GM23338 (cell line): ENCODE data around the gene ANOS1. TPM values are rescaled to one million over a fixed set of nuclear protein-coding genes. Genes with fewer than 3 reads are reported as not detected.

ENCODE experiments used
- ATAC-seq: fragments of 200-7000 bp; cut with Tn5 transposase; 3 replicates; pipeline ENCODE4 v1.9.1; 2020
- DNase-seq: peaks from one replicate; pipeline ENCODE4 v3.0.0-alpha.2; 2015; ENCODE audit warnings: low spot score
- H2AFZ ChIP-seq: fragments of 200-600 bp; sonication (generic); 2 replicates; pipeline ENCODE4 v1.8.0; 2016; ENCODE audit warnings: antibody characterized with exemption, mild to moderate bottlenecking, moderate library complexity
- H3F3A ChIP-seq: fragments of 200-600 bp; sonication (generic); replicated peaks from 2 replicates; pipeline ENCODE4 v1.8.0; 2017; ENCODE audit warnings: antibody characterized with exemption, mixed run types, low read depth
- H3K27ac ChIP-seq: fragments of 200-600 bp; sonication (generic); 2 replicates; pipeline ENCODE4 v1.6.1; 2016; ENCODE audit warnings: low read depth
- H3K27me3 ChIP-seq: fragments of 200-600 bp; sonication (generic); 2 replicates; pipeline ENCODE4 v1.8.0; 2016; ENCODE audit warnings: mild to moderate bottlenecking, mixed run types, moderate library complexity; ENCODE audit not compliant: insufficient read depth
- H3K36me3 ChIP-seq: fragments of 200-600 bp; sonication (generic); 2 replicates; pipeline ENCODE4 v1.8.0; 2016; ENCODE audit warnings: mild to moderate bottlenecking; ENCODE audit not compliant: insufficient read depth
- H3K4me1 ChIP-seq: fragments of 200-600 bp; sonication (generic); 2 replicates; pipeline ENCODE4 v1.8.0; 2016; ENCODE audit warnings: mild to moderate bottlenecking, moderate library complexity; ENCODE audit not compliant: insufficient read depth
- H3K4me2 ChIP-seq: fragments of 200-600 bp; sonication (generic); 2 replicates; pipeline ENCODE4 v1.7.1; 2017; ENCODE audit warnings: mixed run types
- H3K4me3 ChIP-seq: fragments of 200-600 bp; sonication (generic); 2 replicates; pipeline ENCODE4 v1.6.1; 2016; ENCODE audit warnings: mixed run types
- H3K79me2 ChIP-seq: fragments of 200-600 bp; sonication (generic); replicated peaks from 2 replicates; pipeline ENCODE4 v1.8.0; 2017; ENCODE audit warnings: mild to moderate bottlenecking; ENCODE audit not compliant: insufficient read depth
- H3K9me2 ChIP-seq: fragments of 200-600 bp; sonication (generic); 2 replicates; pipeline ENCODE4 v1.8.0; 2017; ENCODE audit not compliant: insufficient read depth
- H4K20me1 ChIP-seq: fragments of 200-600 bp; sonication (generic); replicated peaks from 2 replicates; pipeline ENCODE4 v1.8.0; 2017; ENCODE audit warnings: mild to moderate bottlenecking; ENCODE audit not compliant: insufficient read depth
- H3K27ac Mint-ChIP-seq: 2 replicates; pipeline ENCODE4 v1.8.0; 2020; ENCODE audit warnings: inconsistent platforms, mild to moderate bottlenecking, moderate library complexity, mixed read lengths
- H3K27me3 Mint-ChIP-seq: 3 replicates; pipeline ENCODE4 v1.8.0; 2022; ENCODE audit warnings: low read depth, mild to moderate bottlenecking, moderate library complexity, mixed read lengths, inconsistent platforms; ENCODE audit not compliant: insufficient read depth, poor library complexity
- H3K36me3 Mint-ChIP-seq: 3 replicates; pipeline ENCODE4 v1.8.0; 2021; ENCODE audit warnings: low read depth, mild to moderate bottlenecking, inconsistent platforms, moderate library complexity, mixed read lengths
- H3K4me1 Mint-ChIP-seq: 3 replicates; pipeline ENCODE4 v1.8.0; 2020; ENCODE audit warnings: mild to moderate bottlenecking, inconsistent platforms, mixed read lengths
- H3K4me3 Mint-ChIP-seq: 3 replicates; pipeline ENCODE4 v1.8.0; 2021; ENCODE audit warnings: moderate library complexity, mild to moderate bottlenecking, inconsistent platforms, mixed read lengths
- H3K9me3 Mint-ChIP-seq: 3 replicates; pipeline ENCODE4 v1.8.0; 2020; ENCODE audit warnings: moderate library complexity, mild to moderate bottlenecking, inconsistent platforms, mixed read lengths
- CREB1 ChIP-seq: fragments of 250-450 bp; sonication (Bioruptor Pico); IDR thresholded peaks from 2 replicates; pipeline ENCODE4 v1.5.0; 2020; ENCODE audit warnings: low read depth, mild to moderate bottlenecking, moderate library complexity
- CTCF ChIP-seq, 2 experiments: fragments of 200-600 bp in 1 of 2; sonication (generic) in 1 of 2; conservative IDR thresholded peaks; 2 replicates each; pipeline versions ENCODE4 v1.5.1 to v1.6.1; 2016 to 2017; ENCODE audit warnings: antibody characterized with exemption in 2 of 2, low read depth in 2 of 2, mild to moderate bottlenecking in 2 of 2, moderate library complexity in 1 of 2
- EZH2 ChIP-seq: fragments of 200-600 bp; sonication (generic); IDR thresholded peaks from one replicate; pipeline ENCODE4 v1.8.0; 2017; ENCODE audit warnings: antibody characterized with exemption, mild to moderate bottlenecking, low read depth; ENCODE audit not compliant: unreplicated experiment
- EZH2phosphoT487 ChIP-seq: fragments of 200-600 bp; sonication (generic); IDR thresholded peaks from one replicate; pipeline ENCODE4 v1.8.1; 2018; ENCODE audit warnings: antibody characterized with exemption; ENCODE audit not compliant: unreplicated experiment
- JUNB ChIP-seq: IDR thresholded peaks from one replicate; pipeline ENCODE4 v1.6.1; 2016; ENCODE audit warnings: antibody characterized with exemption; ENCODE audit not compliant: unreplicated experiment
- NANOG ChIP-seq: IDR thresholded peaks from 2 replicates; pipeline ENCODE4 v1.6.1; 2016; ENCODE audit warnings: antibody characterized with exemption, borderline replicate concordance
- POLR2AphosphoS5 ChIP-seq: IDR thresholded peaks from 2 replicates; pipeline ENCODE4 v1.6.1; 2016; ENCODE audit warnings: antibody characterized with exemption, low read depth
- REST ChIP-seq: IDR thresholded peaks from one replicate; pipeline ENCODE4 v1.6.1; 2018; ENCODE audit warnings: antibody characterized with exemption; ENCODE audit not compliant: unreplicated experiment
- ZNF462 ChIP-seq: fragments of 250-450 bp; sonication (Bioruptor Pico); IDR thresholded peaks from 2 replicates; pipeline ENCODE4 v1.5.0; 2020; ENCODE audit warnings: mild to moderate bottlenecking, moderate library complexity
- polyA plus RNA-seq: library from polyadenylated mRNA; unstranded; fragments of >200 nt; fragmentation: Nextera tagmentation; extraction: Ambion mirVana; gene quantifications from 2 replicates; pipeline ENCODE4 v1.2.1, GENCODE V29; 2016
- total RNA-seq: library from RNA; depleted of rRNA; stranded (reverse); fragments of >200 nt; shearing (Covaris generic); gene quantifications from 2 replicates; pipeline ENCODE4 v1.2.3, GENCODE V29; 2014

ANOS1 gene
- total and polyA plus RNA-seq, 2 experiments from 2014 or later = 21.8 to 68.5 TPM

- Histone ChIP-seq H3K27ac (no peak overlapping the region), H3K4me1 (no peaks in the 10 kb centered on the region; the same call in 1 of the 2 replicates), H3K9me2 (no peaks in the 10 kb centered on the region), H4K20me1 (no peaks in the 10 kb centered on the region), H3F3A (no peaks in the 10 kb centered on the region), H3K36me3 (0 out of 2 replicates have a peak, but pooled peaks cover 7% of the 10 kb centered on the region), H3K79me2 (no peaks in the 10 kb centered on the region), H2AFZ (no peak overlapping the region), H3K27me3 (no peaks in the 10 kb centered on the region), H3K4me2 (no peak overlapping the region), H3K4me3 (no peak overlapping the region)
- no peak for ATAC-seq
- Mint-ChIP-seq H3K36me3 (peaks cover 52% of the 10 kb centered on the region), H3K9me3 (no peaks in the 10 kb centered on the region), H3K27ac (no peak overlapping the region), H3K4me1 (peaks cover 26% of the 10 kb centered on the region), H3K27me3 (peaks cover 6% of the 10 kb centered on the region), H3K4me3 (no peak overlapping the region)
- no peak for DNase-seq
- no peak for TF ChIP-seq POLR2AphosphoS5
- no peak for TF ChIP-seq JUNB
- TF ChIP-seq REST = no peak
- TF ChIP-seq CREB1 (CRISPR knock-in tag) = no peak
- no peak for TF ChIP-seq EZH2
- TF ChIP-seq EZH2phosphoT487 = no peak
- TF ChIP-seq CTCF (conservative IDR thresholded peaks at IDR 0.05; ENCODE audit: low read depth in 2 of 2) = no peak
- no peak for TF ChIP-seq NANOG
- no peak for TF ChIP-seq ZNF462 (CRISPR knock-in tag)
Observed at GRCh38 chrX:8586953-8587352, 145.0 kb downstream of the ANOS1 start.
